ENCODE results near the gene ECI2.

The ECI2 gene

DNA sequence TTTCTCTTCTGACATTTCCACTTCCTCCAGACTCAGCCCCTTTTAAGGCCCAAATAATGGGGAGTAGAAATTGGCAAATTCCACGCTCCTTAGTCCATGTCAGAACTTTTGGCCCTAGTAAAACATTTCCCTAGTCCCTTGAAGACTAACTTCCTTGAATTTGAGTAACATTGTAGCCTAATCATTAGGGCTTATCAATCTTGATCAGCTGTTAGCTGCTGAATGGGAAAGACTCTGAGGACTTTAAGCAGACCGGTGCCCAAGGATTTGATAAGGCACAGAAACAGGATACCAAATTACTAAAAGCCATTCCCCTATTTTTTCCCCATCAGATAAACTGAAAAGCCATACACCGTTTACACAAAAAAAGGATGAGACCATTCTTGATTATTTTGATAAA lies 37.0 kb upstream of the ECI2 start:
- no peak overlapping the region for H3K4me3 ChIP-seq (replicated peaks; ENCODE audit: low read depth, low read length)
- TF ChIP-seq, protein P1, sequence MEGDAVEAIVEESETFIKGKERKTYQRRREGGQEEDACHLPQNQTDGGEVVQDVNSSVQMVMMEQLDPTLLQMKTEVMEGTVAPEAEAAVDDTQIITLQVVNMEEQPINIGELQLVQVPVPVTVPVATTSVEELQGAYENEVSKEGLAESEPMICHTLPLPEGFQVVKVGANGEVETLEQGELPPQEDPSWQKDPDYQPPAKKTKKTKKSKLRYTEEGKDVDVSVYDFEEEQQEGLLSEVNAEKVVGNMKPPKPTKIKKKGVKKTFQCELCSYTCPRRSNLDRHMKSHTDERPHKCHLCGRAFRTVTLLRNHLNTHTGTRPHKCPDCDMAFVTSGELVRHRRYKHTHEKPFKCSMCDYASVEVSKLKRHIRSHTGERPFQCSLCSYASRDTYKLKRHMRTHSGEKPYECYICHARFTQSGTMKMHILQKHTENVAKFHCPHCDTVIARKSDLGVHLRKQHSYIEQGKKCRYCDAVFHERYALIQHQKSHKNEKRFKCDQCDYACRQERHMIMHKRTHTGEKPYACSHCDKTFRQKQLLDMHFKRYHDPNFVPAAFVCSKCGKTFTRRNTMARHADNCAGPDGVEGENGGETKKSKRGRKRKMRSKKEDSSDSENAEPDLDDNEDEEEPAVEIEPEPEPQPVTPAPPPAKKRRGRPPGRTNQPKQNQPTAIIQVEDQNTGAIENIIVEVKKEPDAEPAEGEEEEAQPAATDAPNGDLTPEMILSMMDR (IDR thresholded peaks at IDR 0.05; ENCODE audit: low read depth, low read length, missing control alignments), result no peak
- DNase-seq (ENCODE audit: extremely low read depth, low read depth), result no peak

DNA sequence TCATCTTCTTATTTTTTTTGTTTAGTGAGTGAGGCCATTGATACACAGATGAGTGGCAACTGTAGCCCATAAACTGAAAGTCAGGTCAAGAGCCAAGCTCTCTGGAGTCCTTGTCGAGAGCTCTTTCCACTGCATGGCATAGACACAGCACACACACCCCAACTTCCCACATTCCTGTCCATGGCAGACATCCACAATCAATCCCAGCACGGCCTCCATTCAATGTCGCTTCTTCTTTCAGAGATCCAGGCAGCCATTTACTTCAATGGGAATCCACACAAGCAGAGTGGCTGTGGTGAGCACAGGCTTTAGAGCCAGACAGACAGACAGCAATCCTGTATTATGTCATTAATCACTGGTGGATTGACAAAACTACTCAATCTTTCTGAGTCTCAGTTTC lies 34.9 kb upstream of the ECI2 start:
- TF ChIP-seq, protein P1 (IDR thresholded peaks at IDR 0.05; ENCODE audit: low read depth, low read length, missing control alignments), result no peak
- DNase-seq (ENCODE audit: extremely low read depth, low read depth), result no peak

DNA sequence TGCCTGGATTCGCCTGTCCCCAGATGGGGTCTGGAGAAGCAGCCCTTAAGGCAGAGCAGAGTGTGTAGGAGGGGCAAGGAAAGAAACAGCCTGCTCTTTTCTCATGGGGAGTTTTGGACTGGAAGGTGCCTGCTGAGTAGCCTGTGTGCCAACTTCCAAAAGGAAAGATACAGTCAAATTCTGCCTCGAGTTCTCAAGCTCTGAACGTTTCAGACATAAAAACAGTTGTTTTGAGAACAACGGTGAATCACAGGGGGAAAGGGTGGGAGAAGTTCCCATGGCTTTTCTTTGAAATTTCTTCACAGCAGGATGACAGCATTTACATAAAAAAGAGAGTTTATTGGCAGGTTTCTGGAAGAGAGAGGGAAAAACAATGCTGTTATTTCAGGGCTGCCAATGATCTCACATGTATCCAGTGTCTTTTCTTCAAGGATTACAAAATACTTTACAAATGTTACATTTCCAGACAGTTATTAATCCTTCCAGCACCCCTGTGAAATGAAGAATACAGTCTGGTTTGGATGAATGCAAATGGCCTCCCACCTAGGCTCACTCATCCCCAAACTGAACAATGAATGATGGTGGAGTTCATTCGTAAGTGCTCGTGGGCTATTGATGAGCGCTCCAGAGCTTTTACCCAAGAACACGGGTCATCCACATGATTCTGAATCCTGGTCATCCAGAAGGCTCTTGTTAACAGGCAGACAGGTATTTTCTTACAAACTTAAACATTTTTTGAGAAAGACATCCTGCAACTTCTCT lies 33.8 kb upstream of the ECI2 start:
- H3K4me3 ChIP-seq (replicated peaks; ENCODE audit: low read depth, low read length), result no peak overlapping the region
- TF ChIP-seq, protein P1 (IDR thresholded peaks at IDR 0.05; ENCODE audit: low read depth, low read length, missing control alignments), result no peak

More for the DNA sequence above, 34.9 kb upstream of the ECI2 start:
- no peak overlapping the region for H3K4me3 ChIP-seq (replicated peaks; ENCODE audit: low read depth, low read length)

DNA sequence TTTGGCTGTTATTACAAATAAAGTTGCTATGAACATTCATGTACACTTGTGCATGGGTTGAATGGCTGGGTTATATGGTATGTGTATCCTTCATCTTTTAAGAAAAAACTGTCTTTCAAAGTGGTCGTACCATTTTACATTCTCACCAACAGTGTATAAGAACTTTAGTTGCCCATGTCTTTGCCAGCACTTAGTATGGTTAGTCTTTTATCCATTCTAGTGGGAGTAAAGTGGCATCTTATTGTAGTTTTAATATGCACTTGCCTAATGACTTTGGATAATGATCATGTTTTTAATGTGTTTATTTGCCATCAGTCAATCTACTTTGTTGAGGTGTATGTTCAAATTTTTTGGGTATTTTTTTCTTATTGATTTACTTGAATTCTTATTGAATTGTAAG lies 32.5 kb upstream of the ECI2 start:
- TF ChIP-seq, protein P1 (IDR thresholded peaks at IDR 0.05; ENCODE audit: low read depth, low read length, missing control alignments), result no peak
- no peak overlapping the region for H3K4me3 ChIP-seq (replicated peaks; ENCODE audit: low read depth, low read length)
- DNase-seq (ENCODE audit: extremely low read depth, low read depth), result no peak

More for the DNA sequence above, 33.8 kb upstream of the ECI2 start:
- no peak for DNase-seq (ENCODE audit: extremely low read depth, low read depth)

DNA sequence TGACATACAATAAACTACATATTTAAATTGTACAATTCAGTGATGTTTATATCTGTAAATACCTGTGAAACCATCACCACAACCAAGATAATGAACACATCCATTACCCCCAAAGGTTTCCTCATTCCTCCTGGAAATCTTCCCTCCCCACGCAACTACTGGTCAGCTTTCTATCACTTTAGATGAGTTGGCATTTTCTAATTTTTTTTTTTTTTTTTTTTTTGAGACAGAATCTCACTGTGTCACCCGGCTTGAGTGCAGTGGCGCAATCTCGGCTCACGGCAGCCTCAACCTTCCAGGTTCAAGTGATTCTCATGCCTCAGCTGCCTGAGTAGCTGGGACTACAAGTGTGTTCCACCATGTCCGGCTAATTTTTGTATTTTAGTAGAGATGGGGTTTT lies 31.7 kb upstream of the ECI2 start:
- no peak for DNase-seq (ENCODE audit: extremely low read depth, low read depth)
- no peak overlapping the region for H3K4me3 ChIP-seq (replicated peaks; ENCODE audit: low read depth, low read length)
- TF ChIP-seq, protein P1 (IDR thresholded peaks at IDR 0.05; ENCODE audit: low read depth, low read length, missing control alignments), result no peak

DNA sequence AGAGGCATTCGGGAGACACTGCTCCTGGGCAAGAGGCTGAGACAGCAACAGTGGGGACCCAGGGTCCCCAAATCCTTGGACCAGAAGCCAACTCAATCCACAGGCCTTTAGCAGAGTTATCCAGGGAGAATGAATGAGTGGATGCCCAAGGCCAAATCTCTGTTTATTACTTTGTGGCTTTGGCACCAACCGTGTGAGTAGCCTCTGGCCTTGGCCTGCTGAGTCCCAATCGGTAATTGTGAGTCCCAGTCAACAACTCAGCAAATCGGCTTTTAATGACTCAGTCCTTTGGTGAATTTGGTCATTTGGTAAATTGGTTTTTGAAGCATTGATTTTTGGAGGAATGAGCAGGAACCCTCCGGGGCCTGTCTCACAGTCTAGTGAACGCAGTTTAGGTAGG lies 29.1 kb upstream of the ECI2 start:
- H3K4me3 ChIP-seq (replicated peaks; ENCODE audit: low read depth, low read length), result no peak overlapping the region
- no peak for DNase-seq (ENCODE audit: extremely low read depth, low read depth)
- TF ChIP-seq, protein P1 (IDR thresholded peaks at IDR 0.05; ENCODE audit: low read depth, low read length, missing control alignments), result no peak

DNA sequence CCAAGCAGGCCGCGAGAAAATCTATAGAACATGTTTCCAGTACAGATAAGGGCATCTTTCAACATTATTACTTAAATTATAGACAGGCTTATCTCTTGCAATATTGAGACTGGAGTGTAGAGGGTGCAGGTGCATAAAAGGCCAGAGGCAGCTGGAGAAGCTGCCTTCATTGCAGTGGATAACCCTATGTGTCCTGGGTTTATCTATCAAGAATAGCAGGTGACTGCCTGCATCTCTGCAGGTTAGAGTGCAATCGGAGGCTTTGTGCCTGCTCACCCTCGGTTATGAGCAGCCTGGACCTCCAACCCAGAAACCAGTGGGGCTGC lies 28.7 kb upstream of the ECI2 start:
- H3K4me3 ChIP-seq (replicated peaks; ENCODE audit: low read depth, low read length), result no peak overlapping the region
- TF ChIP-seq, protein P1 (IDR thresholded peaks at IDR 0.05; ENCODE audit: low read depth, low read length, missing control alignments), result no peak
- DNase-seq (ENCODE audit: extremely low read depth, low read depth), result no peak
